Neuronal stem cell (in vitro differentiated cells): ENCODE data around the gene IL36B.

Experiments
- DNase-seq: peaks from one replicate; pipeline ENCODE4 v3.0.0-alpha.2; 2013; ENCODE audit warnings: low spot score
- H2AFZ ChIP-seq: one replicate; pipeline ENCODE4 v1.6.1; 2013; ENCODE audit warnings: mild to moderate bottlenecking, low read length, inconsistent platforms
- H2AK5ac ChIP-seq: 2 replicates; pipeline ENCODE4 v1.6.1; 2013; ENCODE audit warnings: low read depth, mild to moderate bottlenecking, inconsistent platforms, low read length, moderate library complexity, mixed read lengths
- H2BK120ac ChIP-seq: 2 replicates; pipeline ENCODE4 v1.6.1; 2013; ENCODE audit warnings: low read depth, mild to moderate bottlenecking, inconsistent platforms, low read length, moderate library complexity, mixed read lengths
- H2BK12ac ChIP-seq: one replicate; pipeline ENCODE4 v1.6.1; 2013; ENCODE audit warnings: low read length, inconsistent platforms
- H2BK15ac ChIP-seq: 2 replicates; pipeline ENCODE4 v1.6.1; 2013; ENCODE audit warnings: mild to moderate bottlenecking, low read length, inconsistent platforms, mixed read lengths
- H2BK5ac ChIP-seq: one replicate; pipeline ENCODE4 v1.6.1; 2013; ENCODE audit warnings: inconsistent platforms, mild to moderate bottlenecking, low read length, moderate library complexity
- H3K14ac ChIP-seq: one replicate; pipeline ENCODE4 v1.6.1; 2013; ENCODE audit warnings: low read length, inconsistent platforms
- H3K18ac ChIP-seq: 2 replicates; pipeline ENCODE4 v1.6.1; 2013; ENCODE audit warnings: low read length, inconsistent platforms
- H3K23ac ChIP-seq: 2 replicates; pipeline ENCODE4 v1.6.1; 2013; ENCODE audit warnings: low read depth, mild to moderate bottlenecking, mixed read lengths, low read length, inconsistent platforms; ENCODE audit not compliant: poor library complexity
- H3K27ac ChIP-seq: replicated peaks from 3 replicates; pipeline ENCODE4 v1.5.1; 2013; ENCODE audit warnings: low read length, inconsistent platforms
- H3K27me3 ChIP-seq, 3 experiments: 2 replicates each; pipeline ENCODE4 v1.6.1; 2013; ENCODE audit warnings: low read length in 3 of 3, mild to moderate bottlenecking in 2 of 3, inconsistent platforms in 1 of 3, low read depth in 1 of 3, mixed read lengths in 1 of 3, moderate library complexity in 1 of 3; ENCODE audit not compliant: control insufficient read depth in 3 of 3, insufficient read depth in 3 of 3
- H3K36me3 ChIP-seq, 2 donors: replicated peaks in 1 of 2; 2 replicates each; pipeline ENCODE4 v1.6.1; 2013; ENCODE audit warnings: low read length in 2 of 2; ENCODE audit not compliant: control insufficient read depth in 2 of 2, insufficient read depth in 2 of 2
- H3K4ac ChIP-seq: 2 replicates; pipeline ENCODE4 v1.6.1; 2013; ENCODE audit warnings: inconsistent platforms, mild to moderate bottlenecking, low read length, moderate library complexity
- H3K4me1 ChIP-seq, 2 donors: 1 replicate in 1 of 2; 2 replicates in 1 of 2; pipeline ENCODE4 v1.6.1; 2013; ENCODE audit warnings: low read length in 2 of 2, low read depth in 1 of 2; ENCODE audit not compliant: control insufficient read depth in 2 of 2, insufficient read depth in 1 of 2
- H3K4me2 ChIP-seq: one replicate; pipeline ENCODE4 v1.6.1; 2013; ENCODE audit warnings: mild to moderate bottlenecking, low read length, inconsistent platforms; ENCODE audit not compliant: insufficient read depth, poor library complexity, severe bottlenecking
- H3K4me3 ChIP-seq, 2 donors: 2 replicates each; pipeline ENCODE4 v1.5.1; 2013; ENCODE audit warnings: low read length in 2 of 2, mild to moderate bottlenecking in 2 of 2, inconsistent platforms in 1 of 2, moderate library complexity in 1 of 2
- H3K79me1 ChIP-seq: one replicate; pipeline ENCODE4 v1.6.1; 2013; ENCODE audit warnings: low read depth, mild to moderate bottlenecking, inconsistent platforms, low read length, moderate library complexity
- H3K9ac ChIP-seq: one replicate; pipeline ENCODE4 v1.6.1; 2013; ENCODE audit warnings: mild to moderate bottlenecking, low read depth, low read length, inconsistent platforms; ENCODE audit not compliant: poor library complexity
- H3K9me3 ChIP-seq, 2 donors: replicated peaks in 1 of 2; 2 replicates each; pipeline versions ENCODE3 to v1.6.1; 2013; ENCODE audit warnings: low read length in 2 of 2, mild to moderate bottlenecking in 2 of 2, inconsistent platforms in 1 of 2, low read depth in 1 of 2, mixed read lengths in 1 of 2, moderate library complexity in 1 of 2; ENCODE audit not compliant: control insufficient read depth in 2 of 2, insufficient read depth in 1 of 2
- H4K8ac ChIP-seq: one replicate; pipeline ENCODE4 v1.6.1; 2013; ENCODE audit warnings: low read depth, mild to moderate bottlenecking, inconsistent platforms, low read length, moderate library complexity
- H4K91ac ChIP-seq: one replicate; pipeline ENCODE4 v1.6.1; 2013; ENCODE audit warnings: low read length, low read depth, mild to moderate bottlenecking, inconsistent platforms; ENCODE audit not compliant: poor library complexity
- WGBS, 2 donors: extraction: QIAGEN DNeasy Blood & Tissue Kit; methylation state at CpG; one replicate each; pipeline ENCODE4 v1.1.7; 2013; ENCODE audit warnings: missing lambda C conversion rate in 2 of 2, mixed read lengths in 1 of 2; ENCODE audit not compliant: insufficient read length in 2 of 2, insufficient replicate concordance in 1 of 2; ENCODE audit errors: extremely low coverage in 2 of 2; 5-methylcytosine and 5-hydroxymethylcytosine counted together

The IL36B gene

DNA sequence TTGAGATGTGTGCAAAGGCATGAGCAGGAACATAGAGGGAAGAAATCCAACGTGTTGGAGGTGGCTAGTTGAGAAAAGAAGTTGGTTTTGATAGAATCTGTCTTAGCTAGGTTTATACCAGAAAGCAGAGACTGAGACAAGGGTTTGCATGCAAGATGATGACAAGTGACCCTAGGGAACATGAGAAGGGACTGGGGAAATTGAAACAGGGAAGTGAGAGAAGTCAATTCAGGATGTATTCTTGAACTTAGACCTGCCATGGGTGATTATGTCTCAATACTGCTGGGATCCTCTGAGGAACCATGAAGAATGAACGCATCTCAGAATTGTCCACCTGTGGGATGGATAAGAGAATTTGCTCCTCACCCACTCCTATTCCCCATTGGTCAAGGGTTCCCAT, 26.9 kb downstream of the IL36B start:
- no peak overlapping the region for H3K4me2 ChIP-seq
- H3K4me3 ChIP-seq, result no peak overlapping the region
- no CpG with 5 or more reads among the region's 2 CpGs for WGBS, 2 donors
- H3K27me3 ChIP-seq, result peaks cover 0 to 41% (median 0%) of the 10 kb centered on the region in 3 experiments
- H3K14ac ChIP-seq, result no peak overlapping the region
- H3K18ac ChIP-seq, result no peak overlapping the region
- no peaks in the 10 kb centered on the region for H3K36me3 ChIP-seq
- no peak overlapping the region for H3K27ac ChIP-seq
- no peaks in the 10 kb centered on the region for H3K9me3 ChIP-seq
- H3K4me1 ChIP-seq, result peaks cover 0 to 2% of the 10 kb centered on the region in 2 donors
- no peak overlapping the region for H2AFZ ChIP-seq
- no peak overlapping the region for H3K23ac ChIP-seq
- no peak overlapping the region for H4K91ac ChIP-seq
- H2AK5ac ChIP-seq, result no peak overlapping the region
- no peak overlapping the region for H4K8ac ChIP-seq
- no peak overlapping the region for H2BK5ac ChIP-seq
- no peak overlapping the region for H3K4ac ChIP-seq
- no peak overlapping the region for H2BK15ac ChIP-seq
- no peak overlapping the region for H2BK120ac ChIP-seq
- H2BK12ac ChIP-seq, result no peak overlapping the region
- H3K79me1 ChIP-seq, result no peaks in the 10 kb centered on the region
- no peak for DNase-seq
- no peak overlapping the region for H3K9ac ChIP-seq

DNA sequence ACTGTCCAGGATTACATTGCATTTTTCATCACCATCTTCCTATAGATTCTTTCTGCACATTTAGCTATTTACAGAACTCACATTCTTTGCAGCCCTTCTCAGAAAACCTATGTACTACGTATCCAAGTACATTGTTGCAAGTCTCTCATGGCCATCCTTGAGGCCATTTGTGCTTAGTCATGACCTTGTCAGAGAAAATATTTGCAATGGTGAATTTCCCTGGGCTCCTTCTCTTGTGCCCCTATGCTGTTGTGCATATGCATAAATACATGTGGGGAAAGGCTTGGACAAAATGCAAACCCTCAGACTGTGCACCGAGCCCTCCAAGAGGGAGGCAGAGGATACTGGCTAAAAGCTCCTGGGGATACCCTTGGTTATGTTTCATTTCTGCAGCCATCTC, 27.9 kb downstream of the IL36B start:
- H2BK15ac ChIP-seq, result no peak overlapping the region
- H3K4me1 ChIP-seq, result peaks cover 0 to 2% of the 10 kb centered on the region in 2 donors
- H3K4me3 ChIP-seq, result no peak overlapping the region
- no peak overlapping the region for H2AK5ac ChIP-seq
- H4K8ac ChIP-seq, result no peak overlapping the region
- H3K18ac ChIP-seq, result no peak overlapping the region
- H4K91ac ChIP-seq, result no peak overlapping the region
- H3K36me3 ChIP-seq, result no peaks in the 10 kb centered on the region
- H2BK120ac ChIP-seq, result no peak overlapping the region
- H3K27ac ChIP-seq, result no peak overlapping the region
- H3K27me3 ChIP-seq, result peaks cover 0 to 40% (median 0%) of the 10 kb centered on the region in 3 experiments
- no peak overlapping the region for H3K14ac ChIP-seq
- H3K9me3 ChIP-seq, result no peaks in the 10 kb centered on the region
- no CpG with 5 or more reads among the region's 2 CpGs for WGBS, 2 donors
- H3K9ac ChIP-seq, result no peak overlapping the region
- H3K79me1 ChIP-seq, result no peaks in the 10 kb centered on the region
- no peak overlapping the region for H2AFZ ChIP-seq
- DNase-seq, result no peak
- no peak overlapping the region for H3K23ac ChIP-seq
- H3K4ac ChIP-seq, result no peak overlapping the region
- no peak overlapping the region for H2BK5ac ChIP-seq
- H3K4me2 ChIP-seq, result no peak overlapping the region
- H2BK12ac ChIP-seq, result no peak overlapping the region

DNA sequence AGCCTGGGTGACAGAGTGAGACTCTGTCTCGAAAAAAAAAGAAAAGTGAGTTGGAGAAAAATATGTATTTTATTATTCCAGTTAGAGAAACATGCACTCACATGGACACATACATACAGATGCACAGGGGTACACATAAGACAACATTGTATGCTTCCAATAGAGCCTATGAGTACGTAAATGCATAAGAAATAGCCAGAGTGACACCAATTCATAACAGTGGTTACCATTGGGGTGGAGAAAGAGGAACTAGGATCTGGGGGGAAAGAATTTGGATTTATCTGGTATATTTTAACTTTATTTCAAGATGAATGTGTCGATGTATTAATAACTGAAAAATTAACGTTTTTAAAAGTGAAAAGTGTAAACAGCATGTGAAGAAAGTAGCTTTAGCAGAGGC, 31.4 kb downstream of the IL36B start:
- H4K91ac ChIP-seq, result no peak overlapping the region
- H3K9ac ChIP-seq, result no peak overlapping the region
- WGBS, 2 donors, result no CpG with 5 or more reads among the region's 4 CpGs
- H3K23ac ChIP-seq, result no peak overlapping the region
- no peak overlapping the region for H2BK5ac ChIP-seq
- H3K79me1 ChIP-seq, result no peaks in the 10 kb centered on the region
- no peaks in the 10 kb centered on the region for H3K36me3 ChIP-seq
- H2BK12ac ChIP-seq, result no peak overlapping the region
- H2AK5ac ChIP-seq, result no peak overlapping the region
- no peak overlapping the region for H3K14ac ChIP-seq
- peaks cover 0 to 26% (median 0%) of the 10 kb centered on the region in 3 experiments for H3K27me3 ChIP-seq
- H2BK120ac ChIP-seq, result no peak overlapping the region
- no peak overlapping the region for H2AFZ ChIP-seq
- H4K8ac ChIP-seq, result no peak overlapping the region
- H3K9me3 ChIP-seq, result peaks cover 0 to 2% of the 10 kb centered on the region in 2 donors
- no peak overlapping the region for H3K4ac ChIP-seq
- H3K4me2 ChIP-seq, result no peak overlapping the region
- no peak for DNase-seq
- no peaks in the 10 kb centered on the region for H3K4me1 ChIP-seq
- H3K27ac ChIP-seq, result no peak overlapping the region
- no peak overlapping the region for H2BK15ac ChIP-seq
- H3K4me3 ChIP-seq, result no peak overlapping the region
- no peak overlapping the region for H3K18ac ChIP-seq

DNA sequence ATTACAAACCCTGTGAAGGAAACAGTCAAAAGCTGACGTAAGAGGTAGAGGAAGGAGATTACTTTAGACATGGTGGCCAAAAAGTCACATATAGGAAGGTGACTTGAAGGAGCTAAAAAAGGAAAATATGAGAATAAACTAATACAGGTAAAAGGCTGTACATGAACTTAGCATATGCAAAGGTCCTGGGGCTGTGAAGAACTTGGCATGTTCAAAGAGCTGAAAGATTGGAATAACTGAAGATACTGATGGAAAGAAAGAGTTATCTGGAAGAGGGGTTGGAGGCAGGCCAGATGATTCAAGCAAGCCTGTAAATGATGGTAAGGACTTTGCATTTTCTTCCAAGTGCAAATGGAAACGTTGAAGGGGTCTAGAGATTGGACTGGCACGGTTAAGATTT, 34.2 kb downstream of the IL36B start:
- H3K4me3 ChIP-seq, result no peak overlapping the region
- H2AFZ ChIP-seq, result no peak overlapping the region
- no peak overlapping the region for H3K23ac ChIP-seq
- no peak overlapping the region for H3K4ac ChIP-seq
- H3K27me3 ChIP-seq, result peaks cover 0 to 3% (median 0%) of the 10 kb centered on the region in 3 experiments
- H3K18ac ChIP-seq, result no peak overlapping the region
- no peak overlapping the region for H2AK5ac ChIP-seq
- no peak overlapping the region for H3K27ac ChIP-seq
- no peaks in the 10 kb centered on the region for H3K4me1 ChIP-seq
- H3K79me1 ChIP-seq, result no peaks in the 10 kb centered on the region
- H3K9ac ChIP-seq, result no peak overlapping the region
- no peak overlapping the region for H2BK120ac ChIP-seq
- H2BK15ac ChIP-seq, result no peak overlapping the region
- no peak overlapping the region for H3K4me2 ChIP-seq
- no peak for DNase-seq
- H2BK12ac ChIP-seq, result no peak overlapping the region
- no peaks in the 10 kb centered on the region for H3K36me3 ChIP-seq
- H2BK5ac ChIP-seq, result no peak overlapping the region
- H4K8ac ChIP-seq, result no peak overlapping the region
- peaks cover 0 to 2% of the 10 kb centered on the region in 2 donors for H3K9me3 ChIP-seq
- no CpG with 5 or more reads among the region's 3 CpGs for WGBS, 2 donors
- H3K14ac ChIP-seq, result no peak overlapping the region
- no peak overlapping the region for H4K91ac ChIP-seq
